GM23248 (cell line): ENCODE data around the gene CELF1. TPM values are rescaled to one million over a fixed set of nuclear protein-coding genes. Genes with fewer than 3 reads are reported as not detected.

Source experiments
- DNase-seq: peaks from one replicate; pipeline ENCODE4 v3.0.0-alpha.2; 2015
- H2AFZ ChIP-seq: fragments of 200-600 bp; sonication (generic); 2 replicates; pipeline ENCODE4 v1.6.1; 2016; ENCODE audit warnings: antibody characterized with exemption
- H3F3A ChIP-seq: fragments of 200-600 bp; sonication (generic); 2 replicates; pipeline ENCODE4 v1.6.1; 2016; ENCODE audit warnings: mild to moderate bottlenecking, antibody characterized with exemption, mixed run types; ENCODE audit not compliant: insufficient read depth
- H3K27ac ChIP-seq: fragments of 200-600 bp; sonication (generic); 2 replicates; pipeline ENCODE4 v1.5.1; 2016; ENCODE audit warnings: mild to moderate bottlenecking
- H3K27me3 ChIP-seq: fragments of 200-600 bp; sonication (generic); replicated peaks from 2 replicates; pipeline ENCODE4 v1.6.1; 2016; ENCODE audit warnings: mild to moderate bottlenecking; ENCODE audit not compliant: insufficient read depth
- H3K36me3 ChIP-seq: fragments of 200-600 bp; sonication (generic); 2 replicates; pipeline ENCODE4 v1.6.1; 2016; ENCODE audit warnings: low read depth, mild to moderate bottlenecking
- H3K4me1 ChIP-seq: fragments of 200-600 bp; sonication (generic); 2 replicates; pipeline ENCODE4 v1.6.1; 2016; ENCODE audit warnings: mild to moderate bottlenecking; ENCODE audit not compliant: insufficient read depth
- H3K4me2 ChIP-seq: fragments of 200-600 bp; sonication (generic); one replicate; pipeline ENCODE4 v1.6.1; 2016; ENCODE audit warnings: mild to moderate bottlenecking; ENCODE audit not compliant: unreplicated experiment
- H3K4me3 ChIP-seq: fragments of 200-600 bp; sonication (generic); 2 replicates; pipeline ENCODE4 v1.5.1; 2016; ENCODE audit warnings: mild to moderate bottlenecking
- H3K79me2 ChIP-seq: fragments of 200-600 bp; sonication (generic); 2 replicates; pipeline ENCODE4 v1.6.1; 2016; ENCODE audit warnings: mild to moderate bottlenecking; ENCODE audit not compliant: insufficient read depth
- H3K9ac ChIP-seq: fragments of 200-600 bp; sonication (generic); 2 replicates; pipeline ENCODE4 v1.6.1; 2016; ENCODE audit warnings: mild to moderate bottlenecking
- H3K9me2 ChIP-seq: fragments of 200-600 bp; sonication (generic); 2 replicates; pipeline ENCODE4 v1.6.1; 2016; ENCODE audit warnings: mixed run types, mild to moderate bottlenecking, moderate library complexity; ENCODE audit not compliant: insufficient read depth
- H3K9me3 ChIP-seq: fragments of 200-600 bp; sonication (generic); one replicate; pipeline ENCODE4 v1.6.1; 2017; ENCODE audit warnings: low read depth
- H4K20me1 ChIP-seq: fragments of 200-600 bp; sonication (generic); 2 replicates; pipeline ENCODE4 v1.6.0; 2016; ENCODE audit not compliant: insufficient read depth
- EZH2 ChIP-seq: fragments of 200-600 bp; sonication (generic); IDR thresholded peaks from 2 replicates; pipeline ENCODE4 v1.6.1; 2018; ENCODE audit warnings: antibody characterized with exemption, mild to moderate bottlenecking; ENCODE audit not compliant: insufficient read depth, poor library complexity, severe bottlenecking
- EZH2phosphoT487 ChIP-seq: fragments of 200-600 bp; sonication (generic); IDR thresholded peaks from 2 replicates; pipeline ENCODE4 v1.6.1; 2018; ENCODE audit warnings: antibody characterized with exemption, moderate library complexity, mild to moderate bottlenecking, low read depth; ENCODE audit not compliant: insufficient read depth
- WGBS, 2 experiments: methylation state at CpG; one replicate each; pipeline ENCODE4 v1.1.6; 2015 to 2017; ENCODE audit warnings: low lambda C conversion rate in 2 of 2, low coverage in 1 of 2; ENCODE audit errors: missing lambda C conversion rate in 2 of 2; 5-methylcytosine and 5-hydroxymethylcytosine counted together
- in situ Hi-C: fragments of 300-500 bp; cut with MboI; formaldehyde crosslinking; loops from 2 replicates; pipeline ENCODE4 v1.15.0; 2020
- polyA plus RNA-seq: library from polyadenylated mRNA; unstranded; fragments of >200 nt; fragmentation: Nextera tagmentation; extraction: Ambion mirVana; gene quantifications from 2 replicates; pipeline ENCODE4 v1.2.1, GENCODE V29; 2016
- total RNA-seq: library from RNA; depleted of rRNA; stranded (reverse); fragments of >200 nt; shearing (Covaris generic); gene quantifications from 2 replicates; pipeline ENCODE4 v1.2.3, GENCODE V29; 2014

The CELF1 gene
- total and polyA plus RNA-seq, 2 experiments from 2014 or later: 51.7 to 70.9 TPM

- Histone ChIP-seq H3K27me3 (peaks cover 35% of the 10 kb centered on the region), H3K9me2 (no peaks in the 10 kb centered on the region), H4K20me1 (no peaks in the 10 kb centered on the region), H3F3A (no peaks in the 10 kb centered on the region), H3K9me3 (no peaks in the 10 kb centered on the region), H3K4me2 (no peak overlapping the region), H2AFZ (no peak overlapping the region), H3K36me3 (no peaks in the 10 kb centered on the region), H3K4me1 (0 out of 2 replicates have a peak, but pooled peaks cover 3% of the 10 kb centered on the region), H3K79me2 (no peaks in the 10 kb centered on the region), H3K4me3 (no peak overlapping the region), H3K9ac (no peak overlapping the region), H3K27ac (no peak overlapping the region)
- DNase-seq: no peak
- in situ Hi-C loops: no loop called here
- TF ChIP-seq EZH2: no peak
- 68 to 80% methylated on average over 7 of the region's 7 CpGs for WGBS, 2 experiments
Measured at GRCh38 chr11:47591764-47592163, 38.8 kb upstream of the CELF1 start.

- Histone ChIP-seq H3K27me3 (peaks cover 31% of the 10 kb centered on the region), H3K9me2 (no peaks in the 10 kb centered on the region), H4K20me1 (no peaks in the 10 kb centered on the region), H3K79me2 (no peaks in the 10 kb centered on the region), H3K4me2 (no peak overlapping the region), H3K27ac (no peak overlapping the region), H2AFZ (no peak overlapping the region), H3K4me1 (0 out of 2 replicates have a peak, but pooled peaks cover 3% of the 10 kb centered on the region), H3K9ac (no peak overlapping the region), H3K4me3 (no peak overlapping the region), H3F3A (no peaks in the 10 kb centered on the region), H3K9me3 (no peaks in the 10 kb centered on the region), H3K36me3 (no peaks in the 10 kb centered on the region)
- 85 to 94% methylated on average over 83 to 122 of the region's 122 CpGs for WGBS, 2 experiments
- TF ChIP-seq EZH2 (no peak), EZH2phosphoT487 (no peak)
- in situ Hi-C loops: no loop called here
- DNase-seq: no peak
Measured at GRCh38 chr11:47589977-47590861, 37.3 kb upstream of the CELF1 start.

- Histone ChIP-seq H3K4me3 (no peak overlapping the region), H3K36me3 (no peaks in the 10 kb centered on the region; the same call in 1 of the 2 replicates), H3K9me3 (no peaks in the 10 kb centered on the region), H3K27ac (no peak overlapping the region), H3K4me2 (no peak overlapping the region), H3K79me2 (no peaks in the 10 kb centered on the region), H4K20me1 (no peaks in the 10 kb centered on the region), H3K27me3 (peaks cover 25% of the 10 kb centered on the region), H3K9me2 (no peaks in the 10 kb centered on the region), H3F3A (no peaks in the 10 kb centered on the region), H2AFZ (no peak overlapping the region), H3K4me1 (0 out of 2 replicates have a peak, but pooled peaks cover 3% of the 10 kb centered on the region), H3K9ac (no peak overlapping the region)
- WGBS, 2 experiments: 80 to 82% methylated on average over 49 to 50 of the region's 51 CpGs
- DNase-seq: no peak
- no peak for TF ChIP-seq EZH2phosphoT487
- TF ChIP-seq EZH2: no peak
- in situ Hi-C loops: no loop called here
Measured at GRCh38 chr11:47589584-47589976, 36.6 kb upstream of the CELF1 start.

- TF ChIP-seq EZH2 (no peak), EZH2phosphoT487 (no peak)
- H3F3A ChIP-seq: no peaks in the 10 kb centered on the region
- DNase-seq: no peak
- H2AFZ ChIP-seq: no peak overlapping the region
- no peak overlapping the region for H3K4me2 ChIP-seq
- 0 out of 2 replicates have a peak, but pooled peaks cover 3% of the 10 kb centered on the region for H3K4me1 ChIP-seq
- WGBS, 2 experiments: 90 to 91% methylated on average over 11 of the region's 11 CpGs
- no peaks in the 10 kb centered on the region for H3K9me2 ChIP-seq
- H3K27me3 ChIP-seq: peaks cover 20% of the 10 kb centered on the region
- no peaks in the 10 kb centered on the region for H3K9me3 ChIP-seq
- no peak overlapping the region for H3K9ac ChIP-seq
- in situ Hi-C loops: no loop called here
- H3K79me2 ChIP-seq: no peaks in the 10 kb centered on the region
- H3K27ac ChIP-seq: no peak overlapping the region
- no peaks in the 10 kb centered on the region; the same call in 1 of the 2 replicates for H3K36me3 ChIP-seq
- no peaks in the 10 kb centered on the region for H4K20me1 ChIP-seq
- no peak overlapping the region for H3K4me3 ChIP-seq
Measured at GRCh38 chr11:47589118-47589517, 36.2 kb upstream of the CELF1 start.
